ENCODE data around the gene PGLYRP4. TPM values are rescaled to one million over a fixed set of nuclear protein-coding genes. Genes with fewer than 3 reads are reported as not detected.

The PGLYRP4 gene
- total RNA-seq, 1 donor = not detected

DNA sequence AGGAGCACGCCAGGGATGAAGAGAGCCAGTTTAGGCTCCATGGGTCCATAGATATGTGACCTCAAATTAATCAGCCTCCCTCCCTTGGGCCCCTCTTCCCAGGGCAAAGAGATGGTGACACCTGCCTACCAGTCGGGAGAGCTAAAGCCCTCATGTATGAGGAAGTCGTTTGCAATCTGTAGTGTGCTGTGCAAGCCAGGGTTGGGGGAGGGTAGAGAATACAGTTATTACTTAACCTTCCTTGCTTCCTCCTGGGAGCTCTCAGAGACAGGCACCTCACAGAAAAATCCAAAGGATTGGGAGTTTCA, 4.0 kb downstream of the PGLYRP4 start:
- TF ChIP-seq, protein P1, sequence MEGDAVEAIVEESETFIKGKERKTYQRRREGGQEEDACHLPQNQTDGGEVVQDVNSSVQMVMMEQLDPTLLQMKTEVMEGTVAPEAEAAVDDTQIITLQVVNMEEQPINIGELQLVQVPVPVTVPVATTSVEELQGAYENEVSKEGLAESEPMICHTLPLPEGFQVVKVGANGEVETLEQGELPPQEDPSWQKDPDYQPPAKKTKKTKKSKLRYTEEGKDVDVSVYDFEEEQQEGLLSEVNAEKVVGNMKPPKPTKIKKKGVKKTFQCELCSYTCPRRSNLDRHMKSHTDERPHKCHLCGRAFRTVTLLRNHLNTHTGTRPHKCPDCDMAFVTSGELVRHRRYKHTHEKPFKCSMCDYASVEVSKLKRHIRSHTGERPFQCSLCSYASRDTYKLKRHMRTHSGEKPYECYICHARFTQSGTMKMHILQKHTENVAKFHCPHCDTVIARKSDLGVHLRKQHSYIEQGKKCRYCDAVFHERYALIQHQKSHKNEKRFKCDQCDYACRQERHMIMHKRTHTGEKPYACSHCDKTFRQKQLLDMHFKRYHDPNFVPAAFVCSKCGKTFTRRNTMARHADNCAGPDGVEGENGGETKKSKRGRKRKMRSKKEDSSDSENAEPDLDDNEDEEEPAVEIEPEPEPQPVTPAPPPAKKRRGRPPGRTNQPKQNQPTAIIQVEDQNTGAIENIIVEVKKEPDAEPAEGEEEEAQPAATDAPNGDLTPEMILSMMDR (IDR thresholded peaks at IDR 0.05; ENCODE audit: insufficient read depth, low read length) = no peak
- no peak for DNase-seq (ENCODE audit: low read depth)
- H3K4me3 ChIP-seq (ENCODE audit: low read depth, low read length) = no peak overlapping the region

DNA sequence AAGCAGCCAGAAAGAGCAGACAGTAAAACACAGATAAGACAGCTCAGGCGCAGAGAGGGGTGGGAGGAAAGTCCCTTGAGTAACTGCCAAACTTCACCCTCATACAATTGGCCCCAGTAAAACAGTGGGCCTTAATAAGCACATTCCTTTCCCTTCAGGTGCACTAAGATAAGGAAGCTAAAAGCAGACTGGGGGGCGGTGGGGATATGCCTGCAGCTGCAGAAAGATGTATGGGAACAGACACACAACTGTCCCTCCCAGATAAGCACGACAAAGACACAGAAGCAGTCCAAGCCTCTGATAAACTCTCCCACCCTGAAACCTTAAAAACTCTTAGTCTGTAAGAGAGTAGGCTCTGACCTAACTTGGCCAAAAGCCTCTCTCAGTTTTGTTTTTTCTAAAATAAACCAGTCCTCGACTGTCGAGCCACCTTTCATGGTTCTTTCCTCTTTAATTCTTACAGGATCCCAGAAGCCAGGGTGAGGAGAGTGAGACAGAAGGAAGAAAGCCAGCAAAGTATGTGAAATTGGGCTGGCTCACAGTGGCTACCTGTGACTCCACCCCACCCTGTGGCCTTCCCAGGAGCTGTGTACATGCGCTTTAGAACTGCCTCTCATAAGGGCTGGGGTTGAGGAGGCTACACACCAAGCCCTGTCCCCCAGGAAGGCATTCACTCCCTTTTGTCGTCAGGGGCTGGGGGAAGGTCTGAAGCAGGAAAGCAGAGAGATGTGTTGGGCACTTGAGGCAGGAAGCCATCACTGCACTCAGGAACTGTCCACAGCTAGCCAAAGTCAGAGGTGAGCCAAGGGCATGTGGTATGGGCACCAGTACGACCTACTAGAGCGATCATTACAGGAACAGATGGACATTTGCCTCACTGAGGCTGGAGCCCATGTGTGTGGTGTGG, 4.6 kb downstream of the PGLYRP4 start:
- DNase-seq (ENCODE audit: low read depth) = no peak
- TF ChIP-seq, protein P1 (IDR thresholded peaks at IDR 0.05; ENCODE audit: insufficient read depth, low read length) = no peak
- H3K4me3 ChIP-seq (ENCODE audit: low read depth, low read length) = no peak overlapping the region

DNA sequence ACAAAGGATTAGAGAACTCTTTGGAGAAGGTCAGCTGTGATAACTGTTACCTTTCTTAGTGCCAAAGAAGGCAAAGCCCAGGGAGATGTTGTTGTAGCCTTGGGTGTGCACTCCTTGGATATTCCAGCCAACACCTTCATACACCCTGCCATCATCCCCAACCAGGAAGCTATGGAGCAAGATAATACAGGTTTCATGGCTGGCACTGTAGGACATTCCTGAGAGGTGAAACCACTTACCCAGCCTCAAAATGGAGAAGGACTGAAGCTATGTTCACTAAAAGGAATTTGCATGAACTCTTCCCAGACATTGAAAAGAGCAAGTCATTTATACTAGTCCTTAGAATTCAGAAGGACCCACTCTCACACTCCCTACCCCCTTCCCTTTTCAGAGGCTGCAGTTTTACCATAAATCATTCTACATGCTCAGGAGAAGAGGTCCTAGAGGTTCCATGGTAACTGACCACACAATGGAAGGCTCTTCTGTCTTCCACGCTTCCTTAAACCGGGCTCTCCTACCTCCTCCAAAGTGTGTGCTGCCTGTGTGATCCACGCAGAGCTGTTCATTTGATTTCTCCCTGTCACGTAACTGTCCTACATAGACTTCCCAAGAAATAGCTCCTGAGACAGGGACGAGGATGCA, 5.5 kb downstream of the PGLYRP4 start:
- TF ChIP-seq, protein P1 (IDR thresholded peaks at IDR 0.05; ENCODE audit: insufficient read depth, low read length) = no peak
- no peak overlapping the region for H3K4me3 ChIP-seq (ENCODE audit: low read depth, low read length)
- DNase-seq (ENCODE audit: low read depth) = no peak

DNA sequence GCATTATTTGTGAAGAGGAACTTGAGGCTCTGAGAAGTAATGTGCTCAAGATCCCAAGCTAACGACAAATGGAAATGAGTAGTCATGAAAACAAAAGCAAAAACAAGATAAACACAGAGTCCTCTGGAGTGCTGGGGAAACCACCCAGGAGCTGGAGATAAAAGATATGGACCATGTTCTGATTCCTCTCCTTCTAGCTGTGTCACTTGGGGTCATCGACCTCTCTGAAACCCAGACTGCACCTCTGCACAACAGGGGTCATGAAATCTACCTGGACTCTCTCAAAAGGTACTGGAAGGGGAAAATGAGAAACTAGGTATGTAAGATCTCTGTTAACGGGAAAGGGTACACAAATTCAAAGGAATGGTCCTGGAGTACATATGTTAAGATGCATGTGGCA, 6.5 kb downstream of the PGLYRP4 start:
- TF ChIP-seq, protein P1 (IDR thresholded peaks at IDR 0.05; ENCODE audit: insufficient read depth, low read length) = no peak
- no peak for DNase-seq (ENCODE audit: low read depth)

DNA sequence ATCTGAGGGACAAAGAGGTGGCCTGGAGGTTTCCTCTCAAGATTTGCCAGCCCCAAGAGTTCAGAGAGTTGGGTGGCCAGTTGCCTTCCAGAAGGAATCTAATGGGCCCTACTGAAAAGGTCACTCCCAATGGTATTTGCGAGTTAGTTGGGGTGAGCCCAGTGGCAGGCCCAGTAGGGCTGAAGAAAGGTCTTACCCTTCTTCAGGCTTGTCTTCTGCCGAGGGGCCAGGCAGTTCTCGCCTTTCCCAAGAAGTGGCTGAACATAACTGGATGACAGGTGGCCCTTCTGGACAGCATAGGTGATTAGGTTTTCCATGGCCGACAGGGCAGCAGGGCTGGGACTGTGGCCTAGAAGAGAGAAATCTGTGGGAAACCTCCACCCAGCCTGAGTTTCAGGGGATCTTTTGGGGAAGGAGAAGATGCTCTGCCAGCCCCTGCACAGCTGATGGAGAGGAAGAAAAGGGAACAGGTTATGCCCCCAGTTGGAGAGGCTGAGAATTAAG, 7.2 kb downstream of the PGLYRP4 start:
- H3K4me3 ChIP-seq (ENCODE audit: low read depth, low read length) = no peak overlapping the region
- DNase-seq (ENCODE audit: low read depth) = no peak
- TF ChIP-seq, protein P1 (IDR thresholded peaks at IDR 0.05; ENCODE audit: insufficient read depth, low read length) = no peak

More for the DNA sequence above, 6.5 kb downstream of the PGLYRP4 start:
- H3K4me3 ChIP-seq (ENCODE audit: low read depth, low read length) = no peak overlapping the region

DNA sequence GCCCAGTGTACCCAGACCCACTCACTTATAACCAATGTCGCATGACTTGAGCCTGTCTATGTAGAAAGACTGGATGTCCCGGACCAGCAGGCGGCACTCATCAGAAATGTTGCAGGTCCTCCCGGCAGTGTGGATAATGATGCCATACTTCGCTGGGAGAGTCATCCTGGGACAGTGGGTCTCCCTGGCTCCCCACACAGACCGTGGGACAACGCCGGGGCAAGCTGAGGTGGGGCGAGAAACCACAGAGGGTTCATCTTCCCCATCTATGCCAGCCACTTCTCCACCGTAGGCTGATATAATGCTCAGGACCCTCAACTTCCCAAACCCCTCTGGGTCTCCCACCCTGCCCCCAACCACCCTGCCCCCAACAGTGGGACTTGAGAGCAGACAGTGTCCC, 8.3 kb downstream of the PGLYRP4 start:
- no peak for DNase-seq (ENCODE audit: low read depth)
- TF ChIP-seq, protein P1 (IDR thresholded peaks at IDR 0.05; ENCODE audit: insufficient read depth, low read length) = no peak
- H3K4me3 ChIP-seq (ENCODE audit: low read depth, low read length) = no peak overlapping the region

All from fibroblast of the aortic adventitia (primary cell).